Suppressor macrophage treated with lipopolysaccharide for 1 hour (primary cell): ENCODE data around the gene EIF4G1.

Experiments
- DNase-seq, 3 donors: peaks; one replicate each; pipeline ENCODE4 v3.0.0-alpha.2; 2020 to 2022

EIF4G1 gene

GRCh38 chr3:184368116-184368515 lies 53.7 kb downstream of the EIF4G1 start:
- DNase-seq = no peak

- no peak for DNase-seq
These were observed 54.3 kb downstream of the EIF4G1 start for GRCh38 chr3:184368586-184369183.

- DNase-seq = peak; percentile 86 to 92 (median 88)
These were observed 57.2 kb downstream of the EIF4G1 start for GRCh38 chr3:184371570-184372018.

- no peak for DNase-seq
These were observed 58.0 kb downstream of the EIF4G1 start for GRCh38 chr3:184372296-184372821.

- no peak for DNase-seq
These were observed 58.5 kb downstream of the EIF4G1 start for GRCh38 chr3:184372911-184373310.

- no peak for DNase-seq
These were observed 59.0 kb downstream of the EIF4G1 start for GRCh38 chr3:184373422-184373821.

GRCh38 chr3:184375747-184376461 lies 61.5 kb downstream of the EIF4G1 start:
- DNase-seq = no peak

GRCh38 chr3:184377374-184377773 lies 63.0 kb downstream of the EIF4G1 start:
- DNase-seq = no peak

- DNase-seq = no peak
These were observed 63.6 kb downstream of the EIF4G1 start, which contains the start of gene THPO for GRCh38 chr3:184377882-184378445. Gene THPO (minus strand): TSS chr3:184378207. CDS start chr3:184376259, 1,948 bp downstream.

GRCh38 chr3:184378651-184379357 lies 64.4 kb downstream of the EIF4G1 start:
- DNase-seq = no peak

GRCh38 chr3:184379358-184380184 lies 65.2 kb downstream of the EIF4G1 start, which contains the start of gene CHRD:
Gene CHRD (plus strand): TSS chr3:184380054. CDS start chr3:184380319, 265 bp downstream.
- DNase-seq = no peak

GRCh38 chr3:184380185-184380626 lies 65.8 kb downstream of the EIF4G1 start:
- DNase-seq = peak; percentile 41 to 77 (median 57)

GRCh38 chr3:184380627-184381260 lies 66.3 kb downstream of the EIF4G1 start:
- DNase-seq = peak in 1 of 3 donors; percentile 20

GRCh38 chr3:184381261-184382224 lies 67.1 kb downstream of the EIF4G1 start:
- peak; percentile 46 to 74 (median 63) for DNase-seq

- no peak for DNase-seq
These were observed 68.1 kb downstream of the EIF4G1 start for GRCh38 chr3:184382326-184383032.

- no peak for DNase-seq
These were observed 68.8 kb downstream of the EIF4G1 start for GRCh38 chr3:184383033-184383740.

GRCh38 chr3:184384342-184384741 lies 69.9 kb downstream of the EIF4G1 start:
- DNase-seq = no peak
